Body of pancreas (tissue), 4 donors: ENCODE measurements around the gene SH2D3A.

ENCODE experiments used
- CTCF ChIP-seq, 7 experiments: fragments of 450-650 bp in 4 of 7; fragments of 200-600 bp in 3 of 7; sonication (generic) in 3 of 7; IDR thresholded peaks; one replicate each; pipeline ENCODE4 v1.5.1; 2016 to 2019; ENCODE audit warnings: antibody characterized with exemption in 7 of 7
- POLR2A ChIP-seq, 3 donors: fragments of 450-650 bp; IDR thresholded peaks; one replicate each; pipeline ENCODE4 v1.6.1; 2016; ENCODE audit warnings: antibody characterized with exemption in 3 of 3, mild to moderate bottlenecking in 2 of 3

GRCh38 chr19:6721138-6721474, 46.1 kb downstream of the SH2D3A start:
- TF ChIP-seq CTCF (IDR thresholded peaks at IDR 0.05), result no peak
- TF ChIP-seq POLR2A (IDR thresholded peaks at IDR 0.05), result no peak
